Left forelimb (tissue), 1 donor: Measurements from ENCODE around the gene NPAS1.

Source experiments
- DNase-seq: peaks from one replicate; pipeline ENCODE4 v3.0.0-alpha.2; 2018; ENCODE audit warnings: low spot score

NPAS1 gene

GRCh38 chr19:47082493-47082892 is 62.9 kb downstream of the NPAS1 start:
- DNase-seq, result no peak

GRCh38 chr19:47084879-47085439 is 65.3 kb downstream of the NPAS1 start:
- DNase-seq, result no peak

DNA sequence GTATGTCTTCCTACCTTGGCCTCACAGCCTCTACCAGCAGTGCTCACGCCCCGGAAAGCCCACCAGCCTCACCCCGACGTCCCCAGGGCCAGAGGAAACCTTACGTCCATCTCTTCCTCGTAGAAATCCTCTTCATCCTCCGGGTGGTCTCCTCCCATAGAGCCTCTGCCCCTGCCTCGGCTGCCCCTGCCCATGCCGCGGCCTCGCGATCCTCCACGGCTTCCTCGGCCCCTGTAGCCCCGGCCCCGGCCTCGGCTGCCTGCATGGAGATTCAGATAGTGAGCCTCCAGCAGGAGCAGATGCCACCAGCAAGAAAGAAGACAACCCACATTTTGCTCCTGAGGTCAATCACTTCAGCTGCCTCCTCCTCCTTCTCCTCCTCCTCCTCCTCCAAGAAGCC is 66.6 kb downstream of the NPAS1 start:
- DNase-seq, result no peak

DNA sequence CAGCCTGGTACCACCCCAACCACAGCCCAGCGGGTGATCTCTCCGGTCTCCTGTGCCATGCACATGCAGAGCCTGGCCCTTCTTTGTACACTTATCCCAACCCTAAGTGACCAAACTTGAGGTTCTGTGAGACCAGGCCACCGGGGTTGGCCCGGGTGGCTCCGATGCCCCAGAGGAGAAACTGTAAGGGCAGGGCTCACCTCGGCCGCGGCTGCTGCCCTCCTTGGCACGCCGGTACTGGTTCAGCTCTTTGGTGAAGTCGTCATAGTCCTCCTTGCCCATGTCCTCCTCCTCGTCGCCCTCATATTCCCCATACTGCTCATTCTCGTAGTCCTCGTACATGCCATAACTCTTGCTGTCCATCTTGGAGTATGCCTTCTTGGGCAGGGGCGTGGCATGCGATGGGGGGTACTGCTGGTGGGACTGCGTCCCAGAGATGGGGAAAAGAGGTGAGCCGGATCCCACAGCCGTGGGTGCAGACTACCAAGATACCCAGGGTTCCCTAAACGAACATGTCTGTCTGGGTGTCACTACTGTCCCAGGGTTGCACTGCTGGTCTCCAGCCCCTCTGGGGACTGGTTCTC is 70.2 kb downstream of the NPAS1 start:
- no peak for DNase-seq

GRCh38 chr19:47093254-47093653 is 73.6 kb downstream of the NPAS1 start:
- no peak for DNase-seq

GRCh38 chr19:47093841-47094240 is 74.2 kb downstream of the NPAS1 start:
- DNase-seq, result no peak

GRCh38 chr19:47094557-47095475 is 75.2 kb downstream of the NPAS1 start:
- no peak for DNase-seq
